D721Med (cell line): Measurements from ENCODE around the gene MGAT4C.

ENCODE experiments used
- DNase-seq: peaks from one replicate; pipeline ENCODE4 v3.0.0; 2011; ENCODE audit warnings: low spot score; ENCODE audit not compliant: insufficient read length
- FAIRE-seq: peaks from 2 replicates; lab custom pipeline; 2011; peaks lifted over from hg19 to GRCh38; lab: Jason Lieb, UNC
- CTCF ChIP-seq: IDR thresholded peaks from 2 replicates; pipeline ENCODE4 v1.5.1; 2012; ENCODE audit warnings: mild to moderate bottlenecking, control low read depth; ENCODE audit not compliant: insufficient read depth; ENCODE audit errors: missing control alignments

MGAT4C gene

GRCh38 chr12:86249851-86250250 lies 6.3 kb downstream of the MGAT4C start:
- no peak for DNase-seq

GRCh38 chr12:86249276-86249675 lies 6.9 kb downstream of the MGAT4C start:
- no peak for TF ChIP-seq CTCF
- DNase-seq, result no peak
- FAIRE-seq, result no peak

More at GRCh38 chr12:86249851-86250250, 6.3 kb downstream of the MGAT4C start:
- FAIRE-seq, result no peak
- TF ChIP-seq CTCF, result no peak

- TF ChIP-seq CTCF, result no peak
- no peak for FAIRE-seq
- no peak for DNase-seq
Measured at GRCh38 chr12:86247871-86248270, 8.3 kb downstream of the MGAT4C start.

- no peak for TF ChIP-seq CTCF
- DNase-seq, result no peak
- no peak for FAIRE-seq
Measured at GRCh38 chr12:86241600-86241999, 14.6 kb downstream of the MGAT4C start.

GRCh38 chr12:86234316-86234855 lies 21.8 kb downstream of the MGAT4C start:
- TF ChIP-seq CTCF, result no peak
- FAIRE-seq, result no peak

GRCh38 chr12:86233126-86233525 lies 23.1 kb downstream of the MGAT4C start:
- no peak for DNase-seq
- TF ChIP-seq CTCF, result no peak
- no peak for FAIRE-seq

More at GRCh38 chr12:86234316-86234855, 21.8 kb downstream of the MGAT4C start:
- DNase-seq, result no peak

- DNase-seq (no peak), FAIRE-seq (no peak)
- TF ChIP-seq CTCF, result no peak
Measured at GRCh38 chr12:86230516-86231146, 25.6 kb downstream of the MGAT4C start.
